Stimulated activated CD4-positive, alpha-beta T cell treated with anti-CD3 and anti-CD28 coated beads, Interleukin-12 subunit alpha, Interleukin-12 subunit beta, amount 100 ng/mL, for 24 hours (primary cell): ENCODE measurements around the gene SCOC.
A peak's percentile ranks its signal among the peaks of the same experiment; 100 is the strongest.
"Not testable (repeated sequence)": the region's sequence is repeated elsewhere in the genome, so short reads cannot be mapped to it uniquely, and the experiment has no call there.

Experiments used
- DNase-seq, 2 experiments: peaks; one replicate each; pipeline ENCODE4 v3.0.0-alpha.2; 2020; ENCODE audit warnings: low read depth in 2 of 2

Gene SCOC

GRCh38 chr4:140361099-140361498 lies 12.3 kb upstream of the SCOC start:
- DNase-seq = no peak

- no peak for DNase-seq
These were observed 10.4 kb upstream of the SCOC start for GRCh38 chr4:140363051-140363450.

DNA sequence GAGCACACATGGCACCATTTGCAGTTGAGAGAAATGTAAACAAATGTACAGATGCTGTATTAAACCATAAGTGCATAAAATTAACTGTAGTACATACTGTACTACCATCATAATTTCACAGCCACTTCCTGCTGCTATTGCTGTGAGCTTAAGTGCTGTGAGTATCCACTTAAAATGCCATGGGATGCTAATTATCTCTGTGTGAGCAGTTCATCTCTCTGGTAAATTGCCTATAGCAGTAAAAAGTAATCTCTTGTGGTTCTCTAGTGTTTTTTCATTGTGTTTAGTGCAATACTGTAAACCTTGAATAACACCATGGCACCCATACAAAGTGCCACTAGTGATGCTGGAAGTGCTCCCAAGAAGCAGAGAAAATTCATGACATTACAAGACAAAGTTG lies 9.9 kb upstream of the SCOC start:
- no peak for DNase-seq

GRCh38 chr4:140367738-140368137 lies 5.7 kb upstream of the SCOC start:
- DNase-seq = no peak

DNA sequence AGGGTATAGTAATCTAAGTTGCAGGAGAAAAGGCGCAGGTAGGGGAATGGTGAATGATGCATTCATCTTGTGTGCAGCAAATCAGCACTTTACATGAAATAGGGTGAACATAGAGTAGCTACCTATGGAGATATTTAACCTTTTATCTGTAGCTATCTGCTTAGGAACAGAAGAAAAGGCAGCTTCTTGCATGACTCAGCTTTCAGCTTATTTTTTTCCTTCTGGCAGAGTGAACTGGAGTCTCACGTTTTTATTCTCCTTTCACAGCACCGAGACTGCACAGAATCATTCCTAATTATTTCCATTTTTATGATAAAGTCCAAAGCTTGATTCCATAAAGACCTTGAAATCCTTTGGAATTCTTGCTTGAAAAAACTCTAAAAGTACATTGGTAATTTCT lies 4.8 kb upstream of the SCOC start:
- DNase-seq = no peak

- DNase-seq = peak in 1 of 2 experiments; percentile 6
These were observed 607 bp upstream of the SCOC start for GRCh38 chr4:140372751-140373327.

DNA sequence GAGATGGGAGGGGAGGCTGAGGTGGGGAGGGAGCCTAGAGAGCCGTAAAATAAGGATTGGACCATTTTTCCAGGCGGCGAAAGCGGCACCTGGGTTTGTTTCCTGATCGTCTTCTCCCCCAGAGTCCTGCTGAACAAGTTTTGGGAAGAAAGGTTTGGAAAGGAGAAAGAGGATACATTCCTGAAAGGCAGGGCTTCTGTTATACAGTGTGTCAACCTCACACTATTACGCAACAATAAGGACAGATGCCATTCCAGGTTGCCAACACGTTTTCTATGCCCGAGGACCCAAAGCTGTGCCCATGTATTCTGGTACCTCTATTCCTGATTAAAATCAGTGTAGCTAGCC lies 658 bp downstream of the SCOC start:
- no peak for DNase-seq

- no peak for DNase-seq
These were observed 9.3 kb downstream of the SCOC start for GRCh38 chr4:140382732-140383131.

GRCh38 chr4:140388015-140388414 lies 14.6 kb downstream of the SCOC start:
- no peak for DNase-seq

DNA sequence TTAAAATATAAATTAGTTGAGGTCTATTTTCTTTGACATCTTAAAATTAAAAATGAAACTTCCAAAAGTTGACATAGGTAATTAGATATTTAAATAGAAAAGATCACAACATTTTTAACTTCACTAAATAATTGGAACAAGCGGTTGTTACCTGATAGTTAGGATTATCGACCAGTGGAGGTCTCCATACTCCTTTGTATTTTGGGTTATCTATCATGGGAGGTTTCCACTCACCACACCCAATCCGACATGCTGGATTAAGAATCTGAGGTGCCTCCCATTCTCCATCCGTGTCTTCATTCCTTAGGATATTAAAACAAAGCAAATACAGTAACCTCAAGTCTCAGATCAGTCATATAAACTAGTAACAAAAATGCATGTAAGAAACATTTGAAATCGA lies 22.2 kb downstream of the SCOC start:
- no peak for DNase-seq

DNA sequence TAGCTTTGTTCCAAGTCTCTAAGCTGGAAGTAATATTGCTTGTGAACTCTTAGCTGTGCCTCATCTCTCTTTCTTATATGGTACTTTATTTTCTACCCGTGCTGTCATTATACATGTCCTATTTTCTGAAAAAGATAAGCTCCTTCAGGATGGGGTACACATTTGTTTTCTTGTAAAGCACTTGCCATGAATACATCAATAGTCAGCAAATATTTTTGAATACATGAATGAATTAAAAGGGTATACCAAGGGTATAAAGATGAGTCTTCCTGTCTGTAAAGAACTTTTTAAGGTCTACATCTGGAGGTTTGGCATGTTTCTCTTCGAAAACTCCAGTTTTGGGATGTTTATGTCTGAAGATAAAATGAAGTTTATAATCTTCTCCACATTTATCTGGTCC lies 26.7 kb downstream of the SCOC start:
- DNase-seq = no peak

- no peak for DNase-seq
These were observed 32.8 kb downstream of the SCOC start for GRCh38 chr4:140406292-140406691.

DNA sequence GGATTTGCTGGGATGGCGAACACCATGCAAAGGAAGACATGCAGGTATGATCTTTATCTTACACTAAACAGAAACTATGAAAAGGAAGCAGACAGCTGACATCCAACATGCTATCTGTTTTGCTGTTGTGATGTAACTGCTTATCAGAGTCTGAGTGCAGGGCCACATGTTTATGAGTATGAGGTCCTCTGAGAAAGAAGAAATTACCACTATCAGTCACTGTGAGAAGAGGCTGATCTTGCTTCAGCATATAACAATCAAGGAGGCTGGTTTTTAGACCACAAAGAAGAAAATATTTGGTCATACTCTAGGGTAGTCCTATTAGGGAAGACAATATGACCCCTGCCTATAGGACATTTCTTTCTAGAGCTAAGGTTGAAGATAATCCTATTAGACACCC lies 35.5 kb downstream of the SCOC start:
- DNase-seq = no peak

GRCh38 chr4:140413130-140413969 lies 39.9 kb downstream of the SCOC start:
- DNase-seq = not testable (repeated sequence)

DNA sequence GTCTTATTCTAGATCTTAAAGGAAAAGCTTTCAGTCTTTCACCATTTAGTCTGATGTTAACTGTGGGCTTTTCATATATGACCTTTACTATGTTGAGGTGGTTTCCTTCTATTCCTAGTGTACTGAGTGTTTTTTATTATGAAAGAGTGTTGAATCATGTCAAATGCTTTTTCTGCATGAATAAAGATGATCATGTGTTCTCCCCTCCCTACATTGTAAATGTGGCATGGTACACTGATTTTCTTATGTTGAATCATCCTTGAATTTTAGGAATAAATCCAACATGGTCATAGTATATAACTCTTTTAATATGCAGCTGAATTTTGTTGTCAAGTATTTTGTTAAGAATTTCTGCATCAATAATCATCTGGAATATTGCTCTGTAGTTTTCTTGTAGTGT lies 49.7 kb downstream of the SCOC start:
- DNase-seq = no peak

GRCh38 chr4:140426610-140427105 lies 53.2 kb downstream of the SCOC start:
- DNase-seq = peak in 1 of 2 experiments; percentile 6

- DNase-seq = peak; percentile 21 to 57
These were observed 53.9 kb downstream of the SCOC start, which contains the start of gene CLGN for GRCh38 chr4:140427106-140427918. Gene CLGN, minus strand, starts transcription at chr4:140427648. Its CDS starts 14,570 bp downstream, at chr4:140413078.

GRCh38 chr4:140427919-140428471 lies 54.5 kb downstream of the SCOC start:
- DNase-seq = no peak
